Left lobe of liver (tissue), 2 donors: ENCODE measurements around the gene SPRR2D. TPM values are rescaled to one million over a fixed set of nuclear protein-coding genes. Genes with fewer than 3 reads are reported as not detected.
"Not testable (repeated sequence)": the region's sequence is repeated elsewhere in the genome, so short reads cannot be mapped to it uniquely, and the experiment has no call there.

ENCODE experiments used
- ATAC-seq: fragments of 200-7000 bp; cut with Tn5 transposase; one replicate; pipeline ENCODE4 v1.9.1; 2020; ENCODE audit warnings: mild to moderate bottlenecking, moderate library complexity
- DNase-seq: peaks from one replicate; pipeline ENCODE4 v3.0.0-alpha.2; 2020; ENCODE audit warnings: low spot score
- total RNA-seq: library from RNA; stranded (reverse); gene quantifications from one replicate; pipeline ENCODE4 v1.2.1, GENCODE V29; 2021
- donor health status: DM: no; HTN: no; CAD: no; lungs with moderate emphysema.
- donor health status: DM: no; HTN: yes; CAD: no.

The SPRR2D gene
- total RNA-seq, 1 donor from 2014 or later = not detected

DNA sequence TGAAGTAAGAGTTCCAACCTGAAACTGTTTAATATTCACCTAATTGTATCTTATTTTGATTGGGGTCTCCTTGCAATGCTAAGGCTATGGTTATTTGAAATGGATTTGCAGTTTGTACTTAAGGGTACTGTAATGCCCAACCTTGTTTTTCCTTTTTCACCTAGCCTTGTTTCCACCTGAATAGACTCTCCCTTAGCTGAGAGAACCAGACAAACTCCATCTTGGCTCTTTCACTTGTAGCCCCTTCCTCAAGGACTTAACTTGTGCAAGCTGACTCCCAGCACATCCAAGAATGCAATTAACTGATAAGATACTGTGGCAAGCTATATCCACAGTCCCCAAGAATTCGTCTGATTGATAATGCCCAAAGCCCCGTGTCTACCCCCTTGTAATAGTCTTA is 19.1 kb downstream of the SPRR2D start:
- DNase-seq, ATAC-seq: not testable (repeated sequence)

DNA sequence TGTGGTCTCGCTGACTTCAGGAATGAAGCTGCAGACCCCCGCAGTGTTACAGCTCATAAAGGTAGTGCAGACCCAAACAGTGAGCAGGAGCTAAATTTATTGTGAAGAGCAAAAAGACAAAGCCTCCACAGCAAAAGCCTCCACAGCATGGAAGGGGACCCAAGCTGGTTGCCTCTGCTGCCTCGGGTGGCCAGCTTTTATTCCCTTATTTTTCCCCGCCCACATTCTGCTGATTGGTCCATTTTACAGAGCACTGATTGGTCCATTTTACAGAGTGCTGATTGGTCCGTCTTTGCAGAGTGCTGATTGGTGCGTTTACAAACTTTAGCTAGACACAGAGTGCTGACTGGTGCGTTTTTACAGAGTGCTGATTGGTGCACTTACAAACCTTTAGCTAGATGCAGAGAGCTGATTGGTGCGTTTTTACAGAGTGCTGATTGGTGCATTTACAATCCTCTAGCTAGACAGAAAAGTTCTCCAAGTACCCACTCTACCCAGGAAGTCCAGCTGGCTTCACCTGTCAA is 29.6 kb downstream of the SPRR2D start:
- DNase-seq, ATAC-seq: not testable (repeated sequence)

DNA sequence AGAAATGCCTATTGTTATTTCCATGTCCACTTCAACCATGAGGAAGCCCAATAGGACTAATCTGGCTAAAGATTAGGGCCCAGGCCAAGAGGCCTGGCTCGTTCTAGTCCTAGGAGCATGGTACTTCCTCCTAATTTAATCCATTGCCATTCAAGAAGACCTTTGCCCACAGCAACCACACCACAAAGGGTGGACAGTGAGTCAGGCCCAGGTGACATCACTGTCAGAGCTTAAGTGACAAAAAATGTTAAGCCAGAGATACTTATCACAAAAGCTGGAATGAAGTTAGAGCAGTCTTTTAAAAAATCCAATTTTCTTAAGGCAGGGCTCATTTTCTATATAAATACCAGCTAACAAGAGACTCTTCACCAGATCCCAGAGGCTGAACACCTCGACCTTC is 39.5 kb downstream of the SPRR2D start, which contains the start of gene SPRR3:
Gene SPRR3 (plus strand): TSS at position 368 of the 400 bp plus-strand sequence. CDS start 1,272 bp downstream, outside the sequence.
- no peak for DNase-seq

DNA sequence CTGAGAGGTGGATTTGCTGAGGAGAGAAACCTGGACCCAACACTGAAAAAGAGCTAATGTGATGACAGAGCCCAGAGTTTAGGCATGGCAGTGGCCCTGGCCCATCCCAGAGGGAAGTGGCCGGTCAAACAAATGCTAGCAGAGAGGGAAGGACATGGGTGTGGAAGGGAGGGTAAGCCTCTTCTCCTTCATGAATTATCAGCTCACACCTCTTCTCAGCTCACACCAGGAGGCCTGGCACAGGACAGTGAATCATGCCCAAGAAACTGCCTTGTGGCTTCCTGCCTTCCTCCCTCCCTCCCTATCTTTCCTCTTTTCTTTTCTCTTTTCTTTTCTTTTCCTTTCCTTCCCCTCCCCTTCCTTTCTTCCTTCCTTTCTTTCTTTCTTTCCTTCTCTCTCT is 40.6 kb downstream of the SPRR2D start:
- DNase-seq (no peak), ATAC-seq (no peak)

More for the DNA sequence above, 39.5 kb downstream of the SPRR2D start, which contains the start of gene SPRR3:
- no peak for ATAC-seq

DNA sequence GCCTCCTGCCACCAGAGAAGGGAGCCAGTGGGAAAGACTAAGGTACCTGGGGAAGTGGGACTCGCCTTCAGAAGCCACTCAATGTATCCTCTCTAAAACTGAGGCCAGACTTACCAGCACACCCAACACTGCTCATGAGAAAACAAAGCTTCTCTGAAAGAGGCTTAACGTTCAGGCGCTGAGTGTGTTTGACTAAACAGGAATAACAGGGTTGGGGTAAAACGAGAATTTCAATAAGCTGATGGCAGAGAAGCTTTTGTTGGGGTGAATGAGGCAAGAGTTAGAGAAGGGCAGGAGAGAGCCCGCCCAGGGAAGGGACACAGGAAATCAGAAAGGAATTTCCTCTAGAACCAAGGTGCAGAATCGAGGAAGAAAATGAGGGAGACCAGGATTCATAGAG is 41.1 kb downstream of the SPRR2D start:
- DNase-seq = no peak
- ATAC-seq = no peak

DNA sequence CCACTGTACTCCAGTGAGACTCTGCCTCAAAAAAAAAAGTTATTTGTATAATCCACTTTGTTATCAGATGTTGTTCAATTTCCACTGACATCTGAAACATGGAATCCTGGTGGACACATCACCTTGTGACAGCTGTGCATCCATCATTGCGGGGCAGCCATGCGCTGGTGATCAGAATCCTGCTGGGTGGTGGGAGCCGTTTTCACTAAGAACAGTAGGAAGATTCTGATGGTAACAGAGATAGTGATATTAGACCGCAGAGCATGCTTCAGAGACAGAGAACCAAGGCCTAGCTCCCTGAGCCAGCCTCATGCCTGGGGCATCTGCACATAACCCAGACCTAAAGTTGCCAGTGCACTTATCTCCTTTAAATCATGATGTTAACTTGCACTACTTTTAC is 42.4 kb downstream of the SPRR2D start:
- DNase-seq (no peak), ATAC-seq (no peak)

DNA sequence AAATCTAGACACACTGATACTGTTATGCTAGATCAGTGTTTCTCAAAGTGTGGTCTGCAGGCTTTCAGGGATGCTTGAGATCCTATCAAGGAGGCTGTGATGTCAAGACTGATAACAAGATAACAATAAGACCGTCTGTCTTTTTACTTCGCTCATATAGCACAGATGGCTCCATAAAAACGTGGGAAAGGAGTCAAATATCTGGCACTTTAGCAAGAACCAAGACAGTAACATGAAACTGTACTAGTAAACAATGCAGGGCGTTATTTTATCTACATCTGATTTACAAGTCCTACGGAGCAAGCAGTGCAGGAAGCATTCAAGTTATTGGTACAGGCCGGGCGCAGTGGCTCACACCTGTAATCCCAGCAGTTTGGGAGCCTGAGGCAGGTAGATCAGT is 43.0 kb downstream of the SPRR2D start:
- ATAC-seq = no peak
- no peak for DNase-seq

DNA sequence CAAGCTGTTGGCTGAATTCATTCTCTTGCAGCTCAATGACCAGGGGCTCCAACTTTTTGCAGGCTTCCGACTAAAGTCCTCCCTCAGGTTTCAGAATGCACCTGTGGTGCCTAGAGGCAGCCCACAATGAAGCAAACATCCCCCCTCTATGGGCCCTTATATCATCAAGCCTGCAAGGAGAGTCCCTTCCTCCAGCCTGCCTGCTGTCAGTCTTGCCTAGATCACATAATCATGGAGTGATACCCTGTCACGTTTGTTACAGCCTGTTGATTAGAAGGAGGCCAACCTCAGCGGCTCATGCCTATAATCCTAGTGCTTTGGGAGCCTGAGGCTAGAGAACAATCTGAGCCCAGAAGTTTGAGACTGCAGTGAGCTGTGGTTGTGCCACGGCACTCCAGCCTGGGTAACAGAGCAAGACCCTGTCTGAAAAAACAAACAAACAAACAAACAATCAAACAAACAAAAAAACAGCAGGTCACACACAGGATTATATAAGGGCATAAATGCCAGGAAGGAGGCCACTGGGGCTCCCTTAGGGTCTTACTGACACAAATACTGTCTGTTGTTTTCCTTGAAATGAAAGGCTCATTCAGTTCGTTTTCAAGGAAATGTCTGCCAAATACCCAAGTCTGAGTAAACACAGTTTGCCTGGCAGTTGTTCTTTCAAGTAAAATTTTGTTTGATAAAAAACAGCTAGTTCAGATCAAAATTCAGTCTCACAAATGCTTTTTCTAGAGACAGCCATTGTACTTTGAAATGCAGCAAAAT is 44.1 kb downstream of the SPRR2D start:
- ATAC-seq = no peak
- DNase-seq = no peak

DNA sequence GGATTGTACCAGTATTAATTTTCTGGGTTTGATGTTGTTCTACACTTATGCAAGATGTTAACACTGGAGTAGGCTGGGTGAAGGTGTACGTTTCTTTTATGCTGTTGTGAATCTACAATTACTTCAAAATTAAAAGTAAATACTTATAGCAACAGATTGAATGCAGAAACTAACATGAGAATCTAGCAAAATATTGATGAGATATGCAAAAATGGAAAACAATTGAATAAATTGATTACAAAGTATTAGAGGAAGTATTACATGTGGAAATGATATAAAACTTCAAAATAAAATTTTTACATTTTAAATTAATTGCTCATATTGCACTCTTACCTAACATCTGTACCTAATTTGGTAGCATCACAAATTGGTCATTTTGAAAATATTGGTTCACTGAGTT is 45.1 kb downstream of the SPRR2D start:
- ATAC-seq (no peak), DNase-seq (no peak)

DNA sequence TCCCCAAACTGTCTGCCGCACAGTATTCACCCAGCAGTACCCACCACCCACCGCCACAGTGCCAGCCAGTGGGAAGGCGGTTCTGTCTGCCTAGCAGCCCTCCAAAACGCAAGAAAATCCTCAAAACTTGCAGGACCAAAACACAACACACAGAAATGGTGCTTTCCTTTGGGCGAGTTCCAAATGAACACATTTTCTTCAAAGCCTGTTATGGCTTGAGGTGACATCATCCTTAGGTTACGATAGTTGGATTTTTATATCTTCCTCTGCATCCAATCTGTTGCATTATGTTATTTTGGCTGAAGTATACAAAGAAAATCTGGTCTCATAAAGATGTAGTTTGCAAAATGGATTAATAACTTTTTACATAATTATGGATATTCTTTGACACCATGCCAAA is 47.7 kb downstream of the SPRR2D start:
- DNase-seq = no peak
- ATAC-seq = no peak

Other genes with a start within 250 kb of the SPRR2D start
- gene LCE1D, start 244.4 kb downstream of the SPRR2D start, total RNA-seq = not detected
- gene LCE1C, start 234.5 kb downstream of the SPRR2D start, total RNA-seq = not detected
- not detected for gene LCE1B, start 229.1 kb downstream of the SPRR2D start, total RNA-seq
- gene LCE1A, start 213.6 kb downstream of the SPRR2D start, total RNA-seq = not detected
- gene LCE6A, start 198.3 kb downstream of the SPRR2D start, total RNA-seq = not detected
- gene LCE7A, start 181.1 kb downstream of the SPRR2D start, total RNA-seq = not detected
- gene SMCP, start 162.8 kb downstream of the SPRR2D start, total RNA-seq = not detected
- not detected for gene IVL, start 132.6 kb downstream of the SPRR2D start, total RNA-seq
- not detected for gene SPRR5, start 93.9 kb downstream of the SPRR2D start, total RNA-seq
- gene SPRR4, start 70.5 kb downstream of the SPRR2D start, total RNA-seq = not detected
- not detected for gene SPRR1A, start 57.0 kb downstream of the SPRR2D start, total RNA-seq
- not detected for gene SPRR3, start 39.4 kb downstream of the SPRR2D start, total RNA-seq
- not detected for gene SPRR1B, start 9.9 kb downstream of the SPRR2D start, total RNA-seq
- not detected for gene SPRR2A, start 16.4 kb upstream of the SPRR2D start, total RNA-seq
- not detected for gene SPRR2B, start 30.5 kb upstream of the SPRR2D start, total RNA-seq
- not detected for gene SPRR2E, start 53.4 kb upstream of the SPRR2D start, total RNA-seq
- not detected for gene SPRR2F, start 72.4 kb upstream of the SPRR2D start, total RNA-seq
- not detected for gene SPRR2G, start 109.8 kb upstream of the SPRR2D start, total RNA-seq
- gene LELP1, start 162.3 kb upstream of the SPRR2D start, total RNA-seq = not detected
- gene PRR9, start 176.5 kb upstream of the SPRR2D start, total RNA-seq = not detected
- not detected for gene LORICRIN, start 218.6 kb upstream of the SPRR2D start, total RNA-seq